Measurements from ENCODE around the gene ZIC3. TPM values are rescaled to one million over a fixed set of nuclear protein-coding genes. Genes with fewer than 3 reads are reported as not detected.

Gene ZIC3
- not detected in 2 replicates for total RNA-seq

GRCh38 chrX:137565921-137566745 is at the start of gene ZIC3:
TSS of gene ZIC3 (plus strand) at chrX:137566127. CDS start at chrX:137566692, 565 bp downstream.

